GM12878 (cell line): ENCODE measurements around the gene SMPD1.

ENCODE experiments used
- CHD1 ChIP-seq: IDR thresholded peaks from 2 replicates; pipeline ENCODE4 v1.6.1; 2012; ENCODE audit warnings: low read depth, low read length, improper control_type of control experiment
- CTCF ChIP-seq, 3 experiments: IDR thresholded peaks in 2 of 3; conservative IDR thresholded peaks in 1 of 3; 2 replicates each; pipeline ENCODE4 v1.5.1; 2011; ENCODE audit warnings: low read depth in 3 of 3, low read length in 3 of 3, mild to moderate bottlenecking in 3 of 3, control low read depth in 2 of 3, moderate library complexity in 2 of 3, inconsistent platforms in 1 of 3, mixed read lengths in 1 of 3; ENCODE audit not compliant: control insufficient read depth in 2 of 3, insufficient read depth in 1 of 3; ENCODE audit errors: extremely low read depth in 1 of 3
- EED ChIP-seq: sonication (generic); IDR thresholded peaks from 2 replicates; pipeline ENCODE4 v1.6.1; 2016; ENCODE audit warnings: antibody characterized with exemption, low read depth
- EZH2 ChIP-seq: IDR thresholded peaks from 2 replicates; pipeline ENCODE4 v1.6.1; 2012; ENCODE audit warnings: low read depth, mild to moderate bottlenecking, control low read depth, inconsistent platforms, low read length, borderline replicate concordance; ENCODE audit not compliant: control insufficient read depth
- MEF2A ChIP-seq: IDR thresholded peaks from 2 replicates; pipeline ENCODE4 v1.6.1; 2011; ENCODE audit warnings: low read depth, mild to moderate bottlenecking, low read length, moderate library complexity; ENCODE audit not compliant: insufficient read depth
- NR2C2 ChIP-seq: IDR thresholded peaks from 2 replicates; pipeline ENCODE4 v1.6.1; 2011; ENCODE audit warnings: borderline replicate concordance, low read depth; ENCODE audit not compliant: control insufficient read depth, insufficient read length
- POLR2AphosphoS5 ChIP-seq: IDR thresholded peaks from 2 replicates; pipeline ENCODE4 v1.6.1; 2011; ENCODE audit warnings: mild to moderate bottlenecking, low read length, inconsistent platforms
- RELA ChIP-seq: fragments of 450-650 bp; IDR thresholded peaks from 2 replicates; pipeline ENCODE4 v1.8.0; 2014; ENCODE audit warnings: borderline replicate concordance; ENCODE audit not compliant: partially characterized antibody
- REST ChIP-seq: IDR thresholded peaks from 2 replicates; pipeline ENCODE4 v1.6.1; 2012; ENCODE audit warnings: mild to moderate bottlenecking, low read depth, low read length
- TCF12 ChIP-seq: IDR thresholded peaks from 2 replicates; pipeline ENCODE4 v1.6.1; 2011; ENCODE audit warnings: low read depth, mild to moderate bottlenecking, low read length
- YY1 ChIP-seq: IDR thresholded peaks from 2 replicates; pipeline ENCODE4 v1.6.1; 2011; ENCODE audit warnings: low read depth, mild to moderate bottlenecking, low read length

- TF ChIP-seq EZH2 (no peak), CTCF (IDR thresholded peaks at IDR 0.05 in 2 of 3, conservative IDR thresholded peaks at IDR 0.05 in 1 of 3; ENCODE audit: control insufficient read depth in 2 of 3, extremely low read depth in 1 of 3, insufficient read depth in 1 of 3, low read depth in 3 of 3, low read length in 3 of 3) (no peak), REST (no peak), YY1 (no peak), NR2C2 (no peak), MEF2A (no peak), RELA (no peak), EED (no peak), TCF12 (no peak), CHD1 (no peak), POLR2AphosphoS5 (no peak)
Observed at GRCh38 chr11:6391537-6392134, 1.4 kb downstream of the SMPD1 start.
